ENCODE results near the gene NCKAP5.

NCKAP5 gene

DNA sequence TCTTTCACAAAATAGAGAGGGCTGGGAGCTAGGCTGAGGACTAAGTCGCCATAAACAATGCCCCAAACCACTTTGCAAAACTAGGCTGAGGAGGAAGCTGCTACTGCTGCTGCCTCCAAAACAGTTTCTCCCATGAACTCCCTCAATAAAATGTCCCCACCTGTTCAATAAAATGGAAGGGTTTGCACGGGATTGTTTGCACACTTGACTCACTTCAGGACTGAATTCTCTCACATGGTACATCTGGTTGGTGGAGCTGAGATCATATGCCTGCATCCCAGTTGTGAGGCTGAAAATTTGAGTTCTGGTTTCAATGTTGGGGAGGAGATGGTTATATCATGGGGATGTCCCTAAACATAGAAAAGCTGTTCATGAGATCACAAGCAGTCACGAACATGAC lies 26.5 kb downstream of the NCKAP5 start:
- Histone ChIP-seq H4K20me1 (ENCODE audit: insufficient read depth, low read length) (no peaks in the 10 kb centered on the region), H3K27ac (ENCODE audit: low read length) (no peak overlapping the region), H3K4me3 (ENCODE audit: low read depth in 1 of 2, low read length in 2 of 2) (no peak overlapping the region), H3K4me1 (ENCODE audit: insufficient read depth, low read length) (no peaks in the 10 kb centered on the region), H3K79me2 (ENCODE audit: insufficient read depth, low read length) (no peaks in the 10 kb centered on the region), H3K9ac (ENCODE audit: low read depth, low read length) (no peak overlapping the region), H2AFZ (ENCODE audit: low read depth, low read length) (no peak overlapping the region), H3K4me2 (ENCODE audit: insufficient read depth, low read length) (no peak overlapping the region), H3K9me3 (ENCODE audit: insufficient read depth, low read length, severe bottlenecking) (no peaks in the 10 kb centered on the region), H3K36me3 (ENCODE audit: insufficient read depth, low read length) (no peaks in the 10 kb centered on the region), H3K27me3 (ENCODE audit: insufficient read depth, low read length, poor library complexity) (peaks cover 5% of the 10 kb centered on the region)
- DNase-seq = no peak
- no peak for TF ChIP-seq EZH2 (IDR thresholded peaks at IDR 0.05; ENCODE audit: borderline replicate concordance, low read depth, low read length, severe bottlenecking)
- TF ChIP-seq, protein P1, sequence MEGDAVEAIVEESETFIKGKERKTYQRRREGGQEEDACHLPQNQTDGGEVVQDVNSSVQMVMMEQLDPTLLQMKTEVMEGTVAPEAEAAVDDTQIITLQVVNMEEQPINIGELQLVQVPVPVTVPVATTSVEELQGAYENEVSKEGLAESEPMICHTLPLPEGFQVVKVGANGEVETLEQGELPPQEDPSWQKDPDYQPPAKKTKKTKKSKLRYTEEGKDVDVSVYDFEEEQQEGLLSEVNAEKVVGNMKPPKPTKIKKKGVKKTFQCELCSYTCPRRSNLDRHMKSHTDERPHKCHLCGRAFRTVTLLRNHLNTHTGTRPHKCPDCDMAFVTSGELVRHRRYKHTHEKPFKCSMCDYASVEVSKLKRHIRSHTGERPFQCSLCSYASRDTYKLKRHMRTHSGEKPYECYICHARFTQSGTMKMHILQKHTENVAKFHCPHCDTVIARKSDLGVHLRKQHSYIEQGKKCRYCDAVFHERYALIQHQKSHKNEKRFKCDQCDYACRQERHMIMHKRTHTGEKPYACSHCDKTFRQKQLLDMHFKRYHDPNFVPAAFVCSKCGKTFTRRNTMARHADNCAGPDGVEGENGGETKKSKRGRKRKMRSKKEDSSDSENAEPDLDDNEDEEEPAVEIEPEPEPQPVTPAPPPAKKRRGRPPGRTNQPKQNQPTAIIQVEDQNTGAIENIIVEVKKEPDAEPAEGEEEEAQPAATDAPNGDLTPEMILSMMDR (IDR thresholded peaks at IDR 0.05; ENCODE audit: borderline replicate concordance, extremely low read depth, low read length, poor library complexity, severe bottlenecking) = no peak
- ATAC-seq (ENCODE audit: insufficient read depth, low read depth) = no peak

- no peak overlapping the region for H3K4me3 ChIP-seq (ENCODE audit: low read depth in 1 of 2, low read length in 2 of 2)
- no peak overlapping the region for H3K9ac ChIP-seq (ENCODE audit: low read depth, low read length)
- DNase-seq (no peak), ATAC-seq (ENCODE audit: insufficient read depth, low read depth) (no peak)
- no peak overlapping the region for H2AFZ ChIP-seq (ENCODE audit: low read depth, low read length)
- H3K4me1 ChIP-seq (ENCODE audit: insufficient read depth, low read length) = no peaks in the 10 kb centered on the region
- H4K20me1 ChIP-seq (ENCODE audit: insufficient read depth, low read length) = no peaks in the 10 kb centered on the region
- H3K9me3 ChIP-seq (ENCODE audit: insufficient read depth, low read length, severe bottlenecking) = no peaks in the 10 kb centered on the region
- H3K4me2 ChIP-seq (ENCODE audit: insufficient read depth, low read length) = no peak overlapping the region
- no peak overlapping the region for H3K27ac ChIP-seq (ENCODE audit: low read length)
- no peaks in the 10 kb centered on the region for H3K36me3 ChIP-seq (ENCODE audit: insufficient read depth, low read length)
- TF ChIP-seq EZH2 (IDR thresholded peaks at IDR 0.05; ENCODE audit: borderline replicate concordance, low read depth, low read length, severe bottlenecking) = no peak
- TF ChIP-seq, protein P1 (IDR thresholded peaks at IDR 0.05; ENCODE audit: borderline replicate concordance, extremely low read depth, low read length, poor library complexity, severe bottlenecking) = no peak
- peaks cover 5% of the 10 kb centered on the region for H3K27me3 ChIP-seq (ENCODE audit: insufficient read depth, low read length, poor library complexity)
- no peaks in the 10 kb centered on the region for H3K79me2 ChIP-seq (ENCODE audit: insufficient read depth, low read length)
Observed at GRCh38 chr2:133541376-133541775, 26.9 kb downstream of the NCKAP5 start.

DNA sequence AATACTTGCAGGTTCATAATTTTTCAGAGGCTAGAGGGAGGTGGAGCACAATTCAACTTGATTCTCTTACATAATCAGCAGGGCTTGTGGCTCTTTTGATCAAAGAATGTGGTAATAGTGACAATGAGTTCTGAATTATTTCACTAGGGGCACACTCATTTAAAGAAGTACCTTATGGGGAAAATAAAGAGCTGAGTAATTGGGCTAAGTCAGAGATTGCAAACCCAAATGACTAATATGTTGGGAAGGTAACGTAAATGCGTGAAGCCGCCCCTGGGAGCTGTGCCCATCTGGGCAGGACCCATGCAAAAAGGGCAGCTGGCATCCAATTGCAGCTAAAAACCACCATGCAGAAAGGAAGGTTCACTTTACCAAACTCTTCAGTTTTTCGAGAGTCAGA lies 35.3 kb downstream of the NCKAP5 start:
- DNase-seq (no peak), ATAC-seq (ENCODE audit: insufficient read depth, low read depth) (no peak)

More for the DNA sequence above, 35.3 kb downstream of the NCKAP5 start:
- no peaks in the 10 kb centered on the region for H4K20me1 ChIP-seq (ENCODE audit: insufficient read depth, low read length)
- H3K4me3 ChIP-seq (ENCODE audit: low read depth in 1 of 2, low read length in 2 of 2) = no peak overlapping the region
- H3K79me2 ChIP-seq (ENCODE audit: insufficient read depth, low read length) = no peaks in the 10 kb centered on the region
- H3K9ac ChIP-seq (ENCODE audit: low read depth, low read length) = no peak overlapping the region
- H3K27me3 ChIP-seq (ENCODE audit: insufficient read depth, low read length, poor library complexity) = peaks cover 12% of the 10 kb centered on the region
- TF ChIP-seq, protein P1 (IDR thresholded peaks at IDR 0.05; ENCODE audit: borderline replicate concordance, extremely low read depth, low read length, poor library complexity, severe bottlenecking) = no peak
- no peak for TF ChIP-seq EZH2 (IDR thresholded peaks at IDR 0.05; ENCODE audit: borderline replicate concordance, low read depth, low read length, severe bottlenecking)
- no peaks in the 10 kb centered on the region for H3K4me1 ChIP-seq (ENCODE audit: insufficient read depth, low read length)
- no peak overlapping the region for H2AFZ ChIP-seq (ENCODE audit: low read depth, low read length)
- no peaks in the 10 kb centered on the region for H3K36me3 ChIP-seq (ENCODE audit: insufficient read depth, low read length)
- H3K9me3 ChIP-seq (ENCODE audit: insufficient read depth, low read length, severe bottlenecking) = no peaks in the 10 kb centered on the region
- H3K4me2 ChIP-seq (ENCODE audit: insufficient read depth, low read length) = no peak overlapping the region
- H3K27ac ChIP-seq (ENCODE audit: low read length) = no peak overlapping the region

Data from DND-41 (cell line).